NCI-H1694 (cell line): ENCODE data around the gene CNPY4.

ENCODE experiments used
- DNase-seq: peaks from one replicate; lab custom pipeline; 2025; lab: John Stamatoyannopoulos, UW

CNPY4 gene

DNA sequence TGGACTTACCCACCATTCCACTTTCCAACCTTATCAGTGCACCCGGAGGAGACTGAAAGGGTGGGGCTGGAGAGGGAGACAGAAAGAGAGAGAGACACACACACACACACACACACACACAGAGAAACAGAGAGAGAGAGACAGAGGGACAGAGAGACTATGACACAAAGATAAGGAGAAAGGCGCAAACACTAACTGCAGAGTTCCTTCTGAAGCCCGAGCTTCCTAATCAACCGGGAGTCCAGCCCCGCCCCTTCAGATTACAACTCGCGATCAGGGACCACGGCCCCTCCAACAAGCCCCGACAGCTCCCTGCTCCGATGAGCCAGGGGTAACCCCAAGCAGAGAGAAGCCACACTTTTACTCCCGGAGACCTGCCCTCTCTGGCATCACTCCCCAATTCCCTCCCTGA is 48.5 kb downstream of the CNPY4 start:
- DNase-seq, result no peak

DNA sequence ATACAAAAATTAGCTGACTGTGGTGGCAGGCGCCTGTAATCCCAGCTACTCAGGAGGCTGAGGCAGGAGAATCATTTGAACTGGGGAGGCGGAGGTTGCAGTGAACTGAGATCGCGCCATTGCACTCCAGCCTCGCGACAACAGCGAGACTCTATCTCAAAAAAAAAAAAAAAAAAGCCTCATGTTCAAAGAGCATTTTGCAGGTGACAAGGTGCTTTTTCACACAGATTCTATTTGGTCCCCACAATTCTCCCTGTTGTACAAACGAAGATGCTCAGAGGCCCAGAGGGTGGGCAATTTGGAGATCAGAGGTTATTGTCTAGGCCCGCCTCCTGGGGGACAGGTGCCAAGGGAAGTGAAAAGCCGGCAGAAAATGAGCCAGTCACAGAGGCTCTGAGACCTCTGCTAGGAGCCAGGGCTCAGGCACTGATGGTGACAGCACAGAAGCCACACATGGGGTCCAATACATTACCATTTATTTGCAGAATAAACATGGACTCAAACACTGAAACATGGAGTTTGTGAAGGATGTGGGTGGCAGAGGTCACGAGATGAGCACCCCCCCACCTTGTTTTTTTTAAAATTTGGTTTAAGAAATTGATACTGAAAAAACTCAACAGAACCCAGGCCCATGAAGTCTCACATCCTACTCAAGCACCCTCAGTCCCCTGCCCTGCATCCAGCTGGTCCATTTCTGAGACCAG is 49.9 kb downstream of the CNPY4 start:
- DNase-seq, result no peak

DNA sequence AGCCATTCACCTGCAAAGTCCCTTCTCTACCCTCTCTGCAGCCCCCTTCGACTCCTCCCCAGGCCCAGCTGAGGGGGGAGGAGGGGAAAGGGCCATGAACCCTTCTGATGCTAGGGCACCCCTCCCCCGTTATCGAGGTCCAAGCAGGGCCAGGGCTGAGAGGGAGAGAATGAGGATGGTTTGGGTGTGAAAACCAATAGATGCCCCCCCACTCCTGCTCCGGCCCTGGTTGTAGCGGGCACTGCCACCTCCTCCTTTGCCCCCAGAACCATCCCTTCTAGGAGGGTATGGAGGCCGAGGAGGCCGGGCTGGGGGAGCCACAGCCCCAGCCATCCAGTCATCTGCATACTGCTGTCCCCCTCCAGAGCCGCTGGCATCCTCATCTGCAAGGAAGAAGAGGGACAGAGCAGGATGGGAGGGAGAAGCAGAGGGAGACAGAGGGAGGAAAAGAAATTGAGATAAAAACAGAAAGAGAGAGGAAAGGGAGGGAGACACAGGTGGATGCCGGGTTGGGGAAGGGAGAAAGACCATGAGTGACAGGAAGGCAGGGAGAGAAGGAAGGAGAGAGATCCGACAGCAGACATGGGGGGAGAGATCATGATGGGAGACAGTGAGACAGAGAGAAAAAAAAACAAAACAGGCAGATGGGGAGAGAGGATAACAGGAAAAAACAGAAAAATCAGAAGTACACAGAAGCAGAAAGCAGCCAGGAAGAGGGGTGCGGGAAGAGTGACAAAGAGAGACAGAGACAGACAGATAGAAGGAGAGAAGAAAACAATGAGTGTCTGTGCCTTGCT is 50.9 kb downstream of the CNPY4 start:
- no peak for DNase-seq

DNA sequence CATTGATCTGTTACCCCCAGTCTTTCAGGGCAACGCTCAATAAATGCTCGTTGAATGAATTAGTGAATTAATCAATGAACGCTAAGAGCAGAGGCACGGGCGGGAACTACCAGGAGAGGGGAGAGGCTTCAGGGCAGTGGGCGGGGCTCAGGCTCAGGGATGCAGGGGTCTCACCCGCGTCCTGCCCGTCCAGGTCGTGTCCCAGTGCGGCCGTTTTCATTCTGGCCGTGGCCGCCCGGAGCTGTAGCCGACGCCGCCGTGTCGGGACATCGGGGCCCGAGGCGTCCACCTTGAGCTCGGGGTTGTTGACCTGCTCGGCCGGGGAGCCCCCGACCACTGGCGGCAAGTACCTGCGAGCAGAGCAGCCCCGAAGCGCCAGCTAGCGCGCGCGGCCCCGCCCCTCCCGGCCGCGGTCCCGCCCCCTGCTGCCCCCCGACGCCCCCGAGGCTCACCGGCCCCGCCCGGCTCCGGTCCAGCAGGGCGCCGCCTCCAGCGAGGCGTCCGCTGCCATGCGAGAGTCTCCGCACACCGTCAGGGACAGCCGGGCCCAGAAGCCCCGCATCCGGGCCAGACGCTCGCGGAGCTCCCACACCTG is 51.8 kb downstream of the CNPY4 start:
- DNase-seq, result no peak

DNA sequence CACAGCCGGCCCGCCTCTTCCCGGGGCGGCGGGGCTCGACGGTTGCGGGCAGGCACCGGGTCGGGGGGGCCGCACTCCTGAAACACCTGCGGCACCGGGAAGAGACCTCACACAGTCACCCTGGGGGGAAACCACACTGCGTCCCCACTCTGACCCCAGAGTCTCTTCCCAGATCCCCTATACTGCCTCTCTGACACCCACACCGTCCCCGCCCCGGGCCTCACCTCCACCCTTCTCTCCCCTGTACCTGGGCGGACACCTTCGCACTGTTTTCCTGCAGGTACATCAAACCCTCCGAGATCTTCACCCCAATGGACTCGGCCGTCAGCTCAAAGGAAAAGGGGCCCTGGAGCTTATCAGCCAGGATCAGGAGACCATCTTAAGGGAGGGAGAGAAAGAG is 52.4 kb downstream of the CNPY4 start:
- DNase-seq, result no peak

DNA sequence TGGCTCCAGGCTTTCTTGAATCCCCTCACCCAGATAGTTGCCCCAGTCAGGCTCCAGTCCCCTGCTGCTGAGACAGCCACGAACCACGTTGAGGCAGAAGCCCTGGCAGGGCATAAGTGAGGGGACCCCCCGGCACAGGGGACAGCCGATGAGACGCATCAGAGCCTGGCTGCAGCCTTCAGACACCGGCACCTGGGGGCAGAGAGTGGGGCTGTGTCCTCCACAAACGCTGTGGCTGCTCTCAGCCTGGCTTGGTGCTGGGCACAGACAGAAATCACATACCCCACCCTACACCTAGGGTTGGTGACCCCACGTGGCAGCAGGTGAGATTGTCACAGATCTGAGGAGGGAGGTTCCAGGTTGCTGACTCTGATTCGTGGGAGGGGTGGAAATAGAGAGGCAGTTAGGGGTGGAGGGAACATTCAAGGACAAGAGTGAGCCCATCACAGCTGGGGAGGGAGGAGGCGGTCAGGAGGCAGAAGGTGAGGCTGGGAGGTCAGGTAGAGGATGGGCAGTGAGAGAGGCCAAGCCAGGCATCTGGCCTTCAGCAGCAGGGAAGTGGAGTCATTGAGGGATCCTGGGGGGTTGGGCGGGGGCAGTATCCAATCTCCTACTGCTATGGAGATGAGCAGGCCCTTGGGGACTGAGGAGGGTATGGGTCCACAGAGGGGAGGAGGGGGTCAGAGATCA is 54.5 kb downstream of the CNPY4 start:
- no peak for DNase-seq

DNA sequence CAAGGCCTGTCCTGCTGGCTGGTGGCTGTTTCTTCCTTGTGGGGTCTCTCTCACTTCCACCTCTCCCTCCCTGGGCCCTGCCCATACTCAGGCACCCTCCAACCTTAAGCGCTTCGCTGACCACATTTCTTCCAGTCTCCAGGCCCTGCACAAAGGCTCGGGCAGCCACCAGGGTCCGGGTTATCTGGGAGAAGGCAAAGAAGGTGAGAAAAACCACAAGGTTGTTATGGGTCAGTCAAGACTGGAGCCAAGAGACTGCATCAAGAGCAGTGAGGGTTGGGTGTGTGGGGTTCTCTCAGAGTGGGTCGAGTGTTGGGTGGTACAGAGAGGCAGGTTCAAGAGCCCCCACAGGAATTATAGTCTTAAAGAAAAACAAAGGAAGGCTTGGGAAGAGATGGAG is 55.1 kb downstream of the CNPY4 start:
- no peak for DNase-seq
